Left hindlimb (tissue), 1 donor: ENCODE data around the gene DNAJC16.

Source experiments
- DNase-seq: peaks from one replicate; pipeline ENCODE4 v3.0.0-alpha.2; 2018

The DNAJC16 gene

DNA sequence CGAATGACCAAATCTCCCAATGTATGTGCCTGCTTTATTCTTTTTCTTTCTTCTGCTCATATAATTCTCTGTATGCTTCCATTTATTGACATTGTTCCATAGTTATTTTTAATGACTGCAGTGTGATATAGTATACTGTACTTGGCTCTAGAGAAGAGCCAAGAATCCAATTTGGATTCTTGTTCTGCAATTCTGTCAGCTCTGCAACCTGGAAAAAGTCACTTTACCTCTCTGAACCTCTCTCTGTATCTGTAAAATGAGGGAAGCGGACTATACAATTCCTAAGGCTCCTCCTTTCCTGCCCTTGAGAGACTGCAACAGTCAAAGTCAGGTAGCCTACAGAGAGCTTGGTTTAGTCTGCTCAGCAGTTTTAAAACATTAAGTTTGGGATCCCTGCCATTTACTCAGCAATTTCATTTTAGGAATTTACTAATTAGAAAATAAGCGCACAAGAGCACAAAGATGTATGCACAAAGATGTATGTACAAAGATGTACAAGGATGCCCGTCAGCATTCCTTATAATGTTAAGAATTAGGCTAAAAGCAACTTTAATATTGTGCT lies 14.7 kb downstream of the DNAJC16 start:
- no peak for DNase-seq

DNA sequence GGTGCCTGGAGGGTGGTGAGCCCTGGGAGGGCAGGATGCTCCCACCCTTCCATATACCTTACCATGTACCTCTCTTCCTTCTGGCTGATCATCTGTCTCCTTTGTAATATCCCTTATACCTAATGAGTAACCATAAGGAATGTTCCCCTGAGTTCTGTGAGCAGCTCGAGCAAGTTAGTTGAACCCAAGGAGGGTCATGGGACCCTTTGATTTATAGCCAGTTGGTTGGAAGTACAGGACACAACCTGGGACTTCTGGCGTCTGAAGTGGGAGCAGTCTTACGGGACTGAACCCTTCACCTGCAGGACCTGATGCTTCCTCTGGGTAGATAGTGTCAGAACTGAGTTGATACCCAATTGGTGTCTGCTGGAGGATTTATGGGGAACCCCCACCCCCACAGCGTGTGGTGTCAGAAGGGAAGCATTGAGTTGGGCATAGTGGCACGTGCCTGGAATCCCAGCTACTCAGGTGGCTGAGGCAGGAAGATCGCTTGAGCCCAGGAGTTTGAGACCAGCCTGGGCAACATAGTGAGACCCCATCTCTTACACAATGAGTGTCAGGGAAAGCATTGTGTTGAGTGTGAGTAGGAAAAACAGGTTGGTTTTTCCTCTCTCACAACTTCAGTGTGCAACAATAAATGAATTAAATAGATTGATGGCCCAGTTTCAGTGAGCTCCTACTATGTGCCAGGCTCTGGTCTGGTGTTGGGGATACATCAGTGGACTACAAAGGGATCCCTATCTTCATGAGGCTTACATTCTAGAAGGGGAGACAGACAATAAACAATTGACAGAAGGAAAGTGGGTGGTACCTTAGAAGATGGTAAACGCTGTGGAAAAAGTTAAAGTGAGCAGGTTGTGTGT lies 16.0 kb downstream of the DNAJC16 start:
- DNase-seq: no peak

DNA sequence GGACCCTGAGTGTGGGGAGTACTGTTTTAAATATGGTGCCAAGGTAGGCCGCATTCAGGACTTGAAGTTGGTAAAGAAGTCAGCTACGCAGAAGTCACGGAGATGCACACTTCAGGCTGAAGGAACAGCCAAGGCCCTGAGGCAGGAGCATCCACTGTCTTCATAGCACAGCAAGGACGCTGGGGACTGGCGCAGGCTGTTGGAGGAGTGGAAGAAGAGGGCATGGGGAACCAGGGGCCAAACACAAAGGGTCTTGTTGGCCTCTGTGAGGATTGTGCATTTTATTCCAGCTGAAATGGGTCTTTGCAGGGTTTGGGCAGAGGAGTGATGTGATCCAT lies 16.6 kb downstream of the DNAJC16 start:
- DNase-seq: no peak

DNA sequence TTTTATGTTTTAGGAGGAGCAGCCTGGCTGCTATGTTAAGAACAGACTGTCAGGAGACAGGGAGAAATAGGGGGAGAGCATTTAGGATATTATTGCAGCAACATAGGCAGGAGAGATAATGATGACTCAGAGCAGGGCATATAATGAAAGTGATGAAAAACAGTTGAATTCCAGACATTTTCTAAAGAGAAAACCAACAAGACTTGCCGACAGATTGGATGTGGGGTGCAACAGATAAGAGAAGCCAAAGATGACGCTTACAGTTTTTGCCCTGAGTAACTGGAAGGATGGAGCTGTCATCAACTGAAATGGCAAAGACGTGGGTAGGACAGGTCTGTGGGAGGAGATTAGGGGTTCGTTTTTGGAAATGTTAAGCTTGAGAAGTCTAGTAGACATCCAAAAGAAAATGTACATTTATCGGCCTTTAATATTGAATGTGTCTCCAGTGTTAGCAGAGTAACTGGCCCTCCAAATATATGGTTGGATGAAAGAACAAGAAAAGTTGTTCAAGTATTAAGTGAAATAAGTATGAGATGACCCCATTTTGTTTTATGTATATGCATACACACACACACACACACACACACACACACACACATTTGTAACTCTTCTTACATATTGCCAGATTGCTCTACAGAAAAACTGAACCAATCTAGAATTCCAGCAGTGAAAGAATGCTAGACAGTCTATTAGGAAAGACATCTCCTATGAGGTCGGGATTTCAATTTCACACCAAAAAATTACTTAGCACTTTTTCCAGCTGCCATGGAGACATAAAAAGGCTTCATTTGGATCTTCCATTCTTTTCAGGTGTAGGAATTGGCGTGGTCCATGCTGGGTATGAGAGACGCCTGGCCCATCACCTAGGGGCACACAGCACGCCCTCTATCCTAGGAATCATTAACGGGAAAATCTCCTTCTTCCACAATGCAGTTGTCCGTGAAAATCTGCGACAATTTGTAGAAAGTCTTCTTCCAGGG lies 17.2 kb downstream of the DNAJC16 start:
- DNase-seq: no peak

DNA sequence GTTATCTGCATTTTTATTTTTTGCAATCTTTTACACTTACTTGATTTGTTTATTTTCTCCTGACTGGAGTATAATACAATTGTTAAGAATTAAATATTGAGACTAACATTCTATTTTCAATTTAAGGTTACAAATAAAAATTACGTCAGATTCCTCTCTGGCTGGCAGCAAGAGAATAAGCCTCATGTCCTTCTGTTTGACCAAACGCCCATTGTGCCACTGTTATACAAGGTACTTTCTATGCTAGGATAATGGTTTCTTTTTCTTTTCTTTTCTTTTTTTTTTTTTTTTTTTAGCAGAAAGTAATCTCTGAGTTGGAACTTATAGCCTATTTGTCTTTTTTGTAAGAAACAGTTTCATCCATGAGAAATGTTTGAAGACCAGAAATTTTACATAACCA lies 20.0 kb downstream of the DNAJC16 start:
- DNase-seq: no peak

DNA sequence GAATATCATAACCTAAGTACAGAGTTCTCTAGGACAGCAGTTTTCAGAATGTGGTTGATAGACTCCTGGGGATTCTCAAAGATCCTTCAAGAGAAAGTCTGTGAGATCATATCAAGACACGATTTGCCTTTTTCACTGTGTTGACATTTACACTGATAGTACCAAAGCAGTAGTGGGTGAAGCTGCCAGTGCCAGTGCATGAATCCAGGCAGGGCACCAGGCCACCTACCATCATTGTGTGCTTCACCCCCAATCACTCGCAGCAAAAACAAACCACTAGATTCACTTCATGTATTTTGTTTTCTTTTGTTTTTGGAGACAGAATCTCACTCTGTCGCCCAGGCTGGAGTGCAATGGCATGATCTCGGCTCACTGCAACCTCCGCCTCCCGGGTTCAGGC lies 23.9 kb downstream of the DNAJC16 start:
- DNase-seq: no peak

DNA sequence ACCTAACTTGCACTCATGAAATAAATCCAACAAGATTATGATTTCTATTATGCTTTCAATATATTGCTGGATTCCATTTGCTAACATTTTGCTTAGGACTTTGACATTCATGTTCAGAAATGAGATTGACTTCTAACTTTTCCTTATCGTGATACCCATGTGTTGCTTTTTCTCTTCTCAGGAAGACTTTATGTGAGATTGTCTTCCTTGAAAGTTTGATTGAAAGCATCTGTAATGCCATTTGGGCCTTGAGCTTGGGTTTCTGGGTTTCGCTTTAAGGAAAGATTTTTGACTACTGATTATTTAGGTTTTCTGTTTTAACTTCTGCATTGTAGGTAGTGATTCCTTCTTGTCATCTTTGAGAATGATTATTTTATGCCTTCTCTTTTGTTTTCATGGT lies 30.4 kb downstream of the DNAJC16 start:
- DNase-seq: no peak

DNA sequence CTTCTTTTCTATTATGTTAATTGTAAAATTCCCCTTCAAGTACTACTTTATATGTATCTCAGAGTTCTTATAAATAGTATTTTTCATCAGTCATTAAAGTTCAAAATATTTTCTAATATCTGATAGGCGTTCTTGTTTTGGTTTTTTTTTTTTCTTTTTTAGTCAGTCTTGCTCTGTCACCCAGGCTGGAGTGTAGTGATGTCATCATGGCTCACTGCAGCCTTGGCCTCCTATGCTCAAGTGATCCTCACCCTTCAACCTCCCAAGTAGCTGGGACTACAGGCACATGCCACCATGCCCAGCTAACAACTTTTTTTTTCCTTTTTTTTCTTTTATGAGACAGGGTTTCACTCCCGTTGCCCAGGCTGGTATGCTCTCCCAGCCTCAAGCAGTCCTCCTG lies 30.9 kb downstream of the DNAJC16 start:
- no peak for DNase-seq

DNA sequence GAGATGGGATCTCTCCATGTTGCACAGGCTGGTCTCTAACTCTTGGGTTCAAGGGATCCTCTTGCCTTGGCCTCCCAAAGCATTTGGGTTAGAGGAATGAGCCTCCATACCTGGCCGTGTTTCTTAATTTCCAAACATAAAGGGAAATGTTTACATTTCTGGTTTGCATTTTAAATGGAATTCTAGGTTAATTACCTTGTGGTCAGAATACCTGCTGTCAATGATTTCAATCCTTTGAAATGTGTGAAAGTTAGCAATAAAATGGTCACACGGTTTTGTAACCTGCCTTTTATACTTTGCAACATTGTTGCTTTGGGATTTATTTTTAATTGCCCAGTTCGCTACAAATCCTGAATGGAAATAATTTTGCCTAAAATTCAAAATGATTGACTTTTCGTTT lies 31.9 kb downstream of the DNAJC16 start:
- DNase-seq: no peak

DNA sequence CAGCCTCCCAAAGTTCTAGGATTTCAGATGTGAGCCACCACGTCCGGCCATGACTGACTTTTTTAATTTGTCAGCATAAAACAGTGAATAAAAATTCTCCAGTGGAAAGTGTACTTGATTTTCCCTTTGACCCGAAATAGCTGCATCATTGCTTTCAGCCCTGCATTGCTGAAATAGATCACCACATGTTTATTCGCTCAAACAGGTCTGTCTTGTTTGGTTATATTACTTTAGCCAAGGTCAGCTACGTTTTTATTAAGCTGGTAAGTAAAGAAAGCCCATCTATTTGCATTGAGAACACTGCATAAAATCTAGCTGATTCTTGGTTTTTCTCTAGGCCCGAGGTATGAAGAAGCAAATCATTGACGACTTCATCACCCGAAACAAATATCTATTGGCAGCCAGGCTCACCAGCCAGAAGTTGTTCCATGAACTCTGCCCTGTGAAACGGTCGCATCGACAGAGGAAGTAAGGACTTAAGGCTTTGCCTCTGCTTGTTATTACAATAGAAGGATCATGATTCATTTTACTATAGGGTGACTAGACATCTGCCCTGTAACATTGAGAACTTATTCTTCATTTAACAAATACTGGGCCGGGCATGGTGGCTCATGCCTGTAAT lies 32.7 kb downstream of the DNAJC16 start:
- DNase-seq: no peak

DNA sequence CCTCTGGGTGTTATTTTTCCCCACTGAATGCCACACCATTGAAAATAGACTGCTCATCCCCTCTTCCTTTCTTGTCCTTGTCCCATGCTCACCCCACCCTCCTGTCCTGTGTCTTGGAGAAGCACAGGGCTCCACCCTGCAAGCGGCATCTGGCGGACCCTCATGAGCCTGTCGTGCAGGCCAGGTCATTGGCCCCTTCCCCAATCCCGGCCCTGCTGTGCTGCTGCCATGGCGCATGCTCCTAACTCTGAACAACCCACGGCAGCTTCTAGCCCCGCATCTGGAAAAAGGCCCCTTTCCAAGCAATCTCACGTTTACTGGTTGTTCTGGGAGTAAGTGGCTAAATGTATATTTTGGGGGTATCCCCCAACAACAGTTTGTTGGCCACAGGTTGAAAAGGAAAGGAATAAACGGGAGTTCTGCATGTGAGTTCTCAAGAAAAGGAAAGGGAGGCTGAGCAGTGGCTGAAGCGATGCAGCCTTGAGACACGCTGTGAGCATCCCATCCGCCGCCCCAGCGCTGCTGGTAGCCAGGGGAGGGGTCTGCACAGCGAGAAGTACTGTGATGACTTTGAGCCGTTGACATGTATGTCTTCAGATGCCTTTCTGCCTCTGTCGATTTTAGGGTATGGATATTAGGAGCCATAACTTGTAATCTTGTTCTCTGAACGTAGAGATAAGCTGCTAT lies 41.9 kb downstream of the DNAJC16 start:
- DNase-seq: no peak

DNA sequence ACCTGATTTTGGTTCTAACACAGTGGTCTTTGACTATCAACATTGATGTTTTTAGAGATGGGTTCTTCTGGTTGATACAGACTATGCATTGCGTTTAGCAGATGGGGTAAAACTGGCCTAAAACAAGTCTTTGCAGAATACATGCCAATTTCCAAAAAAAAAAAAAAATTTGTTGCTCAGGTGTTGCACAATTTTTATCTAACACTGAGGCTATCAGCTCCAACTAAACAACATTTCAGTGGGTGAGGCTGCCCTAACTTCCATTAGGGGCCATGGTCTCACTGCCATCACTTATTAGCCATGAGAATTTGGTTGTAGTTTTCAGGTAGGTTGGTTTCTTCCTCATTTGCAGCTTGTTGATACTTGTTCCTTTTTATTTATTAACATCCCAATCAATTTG lies 44.2 kb downstream of the DNAJC16 start:
- DNase-seq: no peak

DNA sequence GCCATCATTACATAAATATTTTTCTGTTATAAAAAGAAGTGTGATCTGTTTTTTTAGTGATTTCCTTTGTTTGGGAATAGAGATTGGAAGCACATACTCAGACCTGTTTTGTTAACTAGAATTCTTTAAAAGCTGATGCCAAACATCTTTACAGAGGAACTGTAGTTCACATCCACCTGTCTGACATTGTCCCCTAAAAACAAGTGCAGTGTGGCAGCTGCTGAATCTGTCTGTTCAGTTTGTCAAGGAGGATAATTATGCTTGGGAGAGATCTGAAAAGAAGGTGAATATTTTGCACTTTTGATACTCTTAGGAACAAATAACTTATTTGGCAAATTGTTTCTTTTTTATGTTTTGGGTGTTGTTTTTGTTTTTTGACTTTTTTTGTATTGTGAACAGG lies 44.6 kb downstream of the DNAJC16 start:
- no peak for DNase-seq

DNA sequence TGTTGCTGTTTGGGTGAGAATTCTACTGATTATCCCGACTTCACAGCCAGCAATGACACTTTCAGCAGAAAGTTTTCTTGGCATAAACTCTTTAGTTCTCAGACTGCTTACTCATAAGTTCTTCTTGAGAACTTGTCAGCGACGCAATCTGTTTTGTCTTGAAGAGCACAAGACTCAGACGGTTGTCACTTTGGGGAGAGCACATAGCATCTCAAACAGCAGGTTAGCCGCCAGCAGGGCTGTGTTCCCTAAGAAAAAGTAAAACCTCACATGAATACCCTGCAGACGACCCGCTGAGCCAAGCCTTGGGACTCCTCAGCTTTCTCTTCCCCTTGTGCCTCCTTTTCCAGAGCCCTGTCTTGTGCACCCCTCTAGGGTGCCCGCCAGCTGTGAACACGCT lies 46.8 kb downstream of the DNAJC16 start:
- no peak for DNase-seq

DNA sequence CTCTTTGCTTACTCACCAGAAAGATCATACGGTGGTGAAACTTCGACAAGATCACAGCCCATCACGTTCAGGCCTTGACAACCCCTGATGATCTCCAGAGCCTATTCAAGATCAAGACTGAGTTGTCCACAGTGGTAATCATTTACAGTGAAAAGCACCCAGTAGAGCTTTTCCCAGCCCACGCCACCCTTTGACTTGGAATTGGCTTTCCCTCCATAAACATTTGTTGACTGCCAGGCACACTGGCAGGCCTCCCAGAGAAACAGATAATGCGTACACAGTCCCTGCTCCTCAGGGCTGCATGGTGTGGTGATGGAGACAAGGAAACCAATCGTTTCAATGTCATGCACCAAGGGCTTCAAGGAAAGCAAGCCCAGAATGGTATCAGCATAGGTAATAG lies 48.1 kb downstream of the DNAJC16 start:
- no peak for DNase-seq

DNA sequence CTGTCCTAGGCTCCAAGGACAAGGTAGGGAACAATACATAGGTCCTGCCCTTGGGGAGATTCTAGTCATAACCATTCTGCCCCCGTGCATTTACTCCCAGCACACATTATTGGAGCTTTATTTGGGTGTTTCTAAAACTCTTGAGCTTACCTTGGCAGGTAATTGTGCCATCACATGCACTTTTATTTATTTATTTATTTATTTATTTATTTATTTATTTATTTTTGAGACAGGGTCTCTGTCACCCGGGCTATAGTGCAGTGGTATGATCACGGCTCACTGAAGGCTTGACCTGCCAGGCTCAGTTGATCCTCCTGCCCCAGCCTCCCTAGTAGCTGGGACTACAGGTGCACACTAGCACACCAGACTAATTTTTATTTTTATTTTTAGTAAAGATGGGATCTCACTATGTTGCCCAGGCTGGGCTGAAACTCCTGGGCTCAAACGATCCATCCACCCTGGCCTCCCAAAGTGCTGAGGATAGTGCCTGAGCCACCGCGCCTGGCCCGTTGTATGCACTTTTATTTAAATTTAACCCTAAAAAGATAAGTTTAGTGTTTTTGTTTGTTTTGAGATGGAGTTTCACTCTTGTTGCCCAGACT lies 49.0 kb downstream of the DNAJC16 start:
- no peak for DNase-seq

DNA sequence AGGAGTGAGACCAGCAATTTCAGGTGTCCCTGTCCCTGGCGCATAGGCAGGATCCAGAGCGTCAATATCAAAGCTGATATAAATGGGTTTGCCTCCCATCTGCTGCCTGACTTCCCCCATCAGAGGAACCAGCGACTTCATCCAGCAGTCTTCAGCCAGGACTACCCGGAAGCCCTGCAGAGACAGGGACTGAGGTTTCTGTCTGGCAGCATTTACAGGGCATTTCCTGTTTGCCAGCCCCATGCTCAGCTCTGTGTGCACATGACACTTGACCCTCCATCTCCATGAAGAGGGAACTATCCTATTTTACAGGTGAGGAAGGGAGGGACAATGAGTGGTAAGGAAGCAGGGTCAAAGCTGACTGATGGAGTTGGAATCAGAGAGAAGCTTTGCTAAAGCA lies 51.0 kb downstream of the DNAJC16 start:
- no peak for DNase-seq

DNA sequence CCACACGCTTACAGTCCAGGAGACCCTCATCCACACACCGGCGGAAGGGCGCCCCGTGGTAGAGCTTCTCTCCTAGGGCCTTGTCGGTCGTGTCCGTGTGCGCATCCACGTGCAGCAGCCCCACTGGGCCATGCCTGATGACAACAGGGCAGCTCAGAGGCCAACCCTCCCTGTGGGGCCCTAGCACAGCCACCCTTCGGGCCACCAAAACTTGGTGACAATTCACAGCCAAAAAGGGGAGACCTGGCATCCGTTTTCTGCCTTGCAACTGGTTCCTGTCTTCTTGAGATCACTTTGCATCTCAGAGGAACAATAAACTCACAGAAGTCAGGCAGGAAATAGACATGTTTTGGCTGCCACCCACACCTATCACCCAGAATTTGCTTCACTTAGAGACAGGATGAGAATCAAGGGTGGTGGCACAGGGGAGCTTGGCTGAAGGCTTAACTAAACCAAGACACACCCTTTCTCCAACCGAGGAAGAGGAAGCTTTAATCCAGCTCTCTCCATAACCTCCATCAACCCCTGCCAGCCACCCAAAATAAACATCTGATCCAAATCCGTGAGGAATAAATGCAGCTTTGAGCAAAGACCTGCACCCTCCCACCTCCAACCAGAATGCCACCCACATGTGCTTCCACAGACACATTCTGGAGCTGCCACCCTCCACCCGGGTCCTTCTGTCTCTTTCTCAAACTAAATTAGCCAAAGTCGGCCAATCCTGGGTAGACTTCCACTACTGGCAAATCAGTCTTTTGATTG lies 52.5 kb downstream of the DNAJC16 start:
- DNase-seq: no peak

DNA sequence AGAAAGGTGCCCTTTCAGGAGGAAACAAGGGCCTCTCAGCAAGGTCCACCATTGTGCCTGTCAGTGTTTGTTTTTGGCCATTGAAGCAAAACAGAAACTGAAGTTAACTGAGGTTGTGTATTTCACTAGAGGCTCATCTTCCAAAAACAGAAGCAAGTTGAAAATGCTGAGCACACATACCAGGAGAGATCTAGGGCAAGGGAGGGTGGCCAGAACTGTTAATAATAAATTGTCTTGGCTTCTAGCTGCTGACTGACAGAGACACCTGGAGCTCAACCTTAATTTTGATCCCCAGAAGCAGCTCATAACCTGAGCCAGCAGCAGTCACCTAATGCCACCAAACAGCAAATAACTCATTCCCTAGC lies 53.0 kb downstream of the DNAJC16 start:
- DNase-seq: no peak

DNA sequence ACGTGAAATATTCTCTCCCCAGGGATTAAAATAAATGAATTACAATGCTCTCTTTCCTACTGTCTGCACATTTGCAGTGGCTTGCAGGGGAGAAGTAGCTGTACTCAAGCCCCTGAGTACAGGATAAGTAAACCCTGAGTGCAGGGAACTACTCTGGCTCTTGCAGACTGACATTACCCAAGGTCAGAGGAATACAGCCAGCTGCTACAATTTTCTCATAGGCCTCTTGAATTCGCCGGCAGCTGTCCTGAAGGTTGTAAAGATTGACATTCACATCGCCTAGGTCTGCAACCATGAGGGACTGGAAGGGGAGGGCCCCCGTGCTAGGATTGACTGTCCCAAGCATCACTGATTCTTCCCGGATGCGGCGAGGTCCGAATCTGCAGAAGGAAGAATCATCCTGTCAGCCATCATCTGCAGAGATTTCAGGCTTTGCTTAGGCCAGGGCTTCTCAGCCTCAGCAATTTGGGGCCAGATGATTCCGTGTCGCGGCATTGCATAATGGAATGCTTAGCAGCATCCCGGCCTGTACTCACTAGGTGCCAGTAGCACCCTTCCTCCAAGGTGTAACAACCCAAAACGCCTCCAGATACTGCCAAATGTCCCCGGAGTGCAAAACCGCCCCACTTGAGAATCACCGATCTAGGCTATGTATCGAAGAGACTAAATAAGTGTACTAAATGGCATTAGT lies 56.5 kb downstream of the DNAJC16 start:
- DNase-seq: no peak
